ENCODE data around the gene EPS15.
"Not testable (repeated sequence)": the region's sequence is repeated elsewhere in the genome, so short reads cannot be mapped to it uniquely, and the experiment has no call there.

Gene EPS15

GRCh38 chr1:51415963-51416362 is 103.1 kb downstream of the EPS15 start:
- no peak overlapping the region for H2AFZ ChIP-seq (ENCODE audit: low read depth, low read length, severe bottlenecking)
- no peak overlapping the region for H3K9ac ChIP-seq (ENCODE audit: low read length)
- peaks cover 16% of the 10 kb centered on the region; the same call in 1 of the 2 replicates for H3K36me3 ChIP-seq (ENCODE audit: low read length)
- H3K79me2 ChIP-seq (ENCODE audit: insufficient read depth, low read length): no peaks in the 10 kb centered on the region
- H4K20me1 ChIP-seq (ENCODE audit: low read depth, low read length): no peaks in the 10 kb centered on the region
- no peak overlapping the region for H3K27ac ChIP-seq (ENCODE audit: low read depth, low read length)
- no peak for TF ChIP-seq EZH2phosphoT487 (conservative IDR thresholded peaks at IDR 0.05; ENCODE audit: low read length)
- TF ChIP-seq CTCF (IDR thresholded peaks at IDR 0.05; ENCODE audit: insufficient read depth, low read length, poor library complexity, severe bottlenecking): no peak
- H3K4me2 ChIP-seq (ENCODE audit: low read depth, low read length, poor library complexity, severe bottlenecking): no peak overlapping the region
- no peaks in the 10 kb centered on the region for H3K9me3 ChIP-seq (ENCODE audit: insufficient read depth, low read length)
- no peak overlapping the region for H3K4me3 ChIP-seq (ENCODE audit: insufficient read depth, low read length, poor library complexity, severe bottlenecking)
- H3K9me2 ChIP-seq (replicated peaks; ENCODE audit: insufficient read depth, low read length): no peaks in the 10 kb centered on the region
- H3K27me3 ChIP-seq (ENCODE audit: low read length): no peaks in the 10 kb centered on the region
- H3F3A ChIP-seq (ENCODE audit: insufficient read depth): peaks cover 4% of the 10 kb centered on the region; the same call in 1 of the 2 replicates

- Histone ChIP-seq H3K79me2 (ENCODE audit: insufficient read depth, low read length) (no peaks in the 10 kb centered on the region), H2AFZ (ENCODE audit: low read depth, low read length, severe bottlenecking) (no peak overlapping the region)
- TF ChIP-seq CTCF (IDR thresholded peaks at IDR 0.05; ENCODE audit: insufficient read depth, low read length, poor library complexity, severe bottlenecking) (no peak), EZH2phosphoT487 (conservative IDR thresholded peaks at IDR 0.05; ENCODE audit: low read length) (no peak)
These were observed 104.3 kb downstream of the EPS15 start for GRCh38 chr1:51414811-51415210.

GRCh38 chr1:51411820-51412219 is 107.2 kb downstream of the EPS15 start:
- H3F3A ChIP-seq (ENCODE audit: insufficient read depth); H3K27me3 ChIP-seq (ENCODE audit: low read length); H3K79me2 ChIP-seq (ENCODE audit: insufficient read depth, low read length); H3K9me3 ChIP-seq (ENCODE audit: insufficient read depth, low read length); H4K20me1 ChIP-seq (ENCODE audit: low read depth, low read length); H3K27ac ChIP-seq (ENCODE audit: low read depth, low read length); H3K4me2 ChIP-seq (ENCODE audit: low read depth, low read length, poor library complexity, severe bottlenecking); H3K4me3 ChIP-seq (ENCODE audit: insufficient read depth, low read length, poor library complexity, severe bottlenecking); H3K36me3 ChIP-seq (ENCODE audit: low read length); H3K9ac ChIP-seq (ENCODE audit: low read length); H2AFZ ChIP-seq (ENCODE audit: low read depth, low read length, severe bottlenecking); H3K9me2 ChIP-seq (replicated peaks; ENCODE audit: insufficient read depth, low read length): not testable (repeated sequence)

More at GRCh38 chr1:51414811-51415210, 104.3 kb downstream of the EPS15 start:
- no peak overlapping the region for H3K9ac ChIP-seq (ENCODE audit: low read length)
- H3K9me3 ChIP-seq (ENCODE audit: insufficient read depth, low read length): no peaks in the 10 kb centered on the region
- H3K4me3 ChIP-seq (ENCODE audit: insufficient read depth, low read length, poor library complexity, severe bottlenecking): no peak overlapping the region
- H3K9me2 ChIP-seq (replicated peaks; ENCODE audit: insufficient read depth, low read length): no peaks in the 10 kb centered on the region
- no peaks in the 10 kb centered on the region; the same call in 1 of the 2 replicates for H3F3A ChIP-seq (ENCODE audit: insufficient read depth)
- H3K27me3 ChIP-seq (ENCODE audit: low read length): no peaks in the 10 kb centered on the region
- no peak overlapping the region for H3K4me2 ChIP-seq (ENCODE audit: low read depth, low read length, poor library complexity, severe bottlenecking)
- 0 out of 2 replicates have a peak, but pooled peaks cover 6% of the 10 kb centered on the region for H3K36me3 ChIP-seq (ENCODE audit: low read length)
- H4K20me1 ChIP-seq (ENCODE audit: low read depth, low read length): no peaks in the 10 kb centered on the region
- no peak overlapping the region for H3K27ac ChIP-seq (ENCODE audit: low read depth, low read length)

- Histone ChIP-seq H3K4me2 (ENCODE audit: low read depth, low read length, poor library complexity, severe bottlenecking) (no peak overlapping the region), H2AFZ (ENCODE audit: low read depth, low read length, severe bottlenecking) (no peak overlapping the region), H3K79me2 (ENCODE audit: insufficient read depth, low read length) (no peaks in the 10 kb centered on the region), H4K20me1 (ENCODE audit: low read depth, low read length) (no peaks in the 10 kb centered on the region), H3K27me3 (ENCODE audit: low read length) (no peaks in the 10 kb centered on the region), H3K9ac (ENCODE audit: low read length) (no peak overlapping the region), H3K9me3 (ENCODE audit: insufficient read depth, low read length) (no peaks in the 10 kb centered on the region), H3K27ac (ENCODE audit: low read depth, low read length) (no peak overlapping the region), H3F3A (ENCODE audit: insufficient read depth) (no peaks in the 10 kb centered on the region; the same call in 1 of the 2 replicates), H3K4me3 (ENCODE audit: insufficient read depth, low read length, poor library complexity, severe bottlenecking) (no peak overlapping the region), H3K9me2 (replicated peaks; ENCODE audit: insufficient read depth, low read length) (no peaks in the 10 kb centered on the region), H3K36me3 (ENCODE audit: low read length) (peaks cover 9% of the 10 kb centered on the region)
- TF ChIP-seq EZH2phosphoT487 (conservative IDR thresholded peaks at IDR 0.05; ENCODE audit: low read length) (no peak), CTCF (IDR thresholded peaks at IDR 0.05; ENCODE audit: insufficient read depth, low read length, poor library complexity, severe bottlenecking) (no peak)
These were observed 108.3 kb downstream of the EPS15 start for GRCh38 chr1:51410568-51411460.

DNA sequence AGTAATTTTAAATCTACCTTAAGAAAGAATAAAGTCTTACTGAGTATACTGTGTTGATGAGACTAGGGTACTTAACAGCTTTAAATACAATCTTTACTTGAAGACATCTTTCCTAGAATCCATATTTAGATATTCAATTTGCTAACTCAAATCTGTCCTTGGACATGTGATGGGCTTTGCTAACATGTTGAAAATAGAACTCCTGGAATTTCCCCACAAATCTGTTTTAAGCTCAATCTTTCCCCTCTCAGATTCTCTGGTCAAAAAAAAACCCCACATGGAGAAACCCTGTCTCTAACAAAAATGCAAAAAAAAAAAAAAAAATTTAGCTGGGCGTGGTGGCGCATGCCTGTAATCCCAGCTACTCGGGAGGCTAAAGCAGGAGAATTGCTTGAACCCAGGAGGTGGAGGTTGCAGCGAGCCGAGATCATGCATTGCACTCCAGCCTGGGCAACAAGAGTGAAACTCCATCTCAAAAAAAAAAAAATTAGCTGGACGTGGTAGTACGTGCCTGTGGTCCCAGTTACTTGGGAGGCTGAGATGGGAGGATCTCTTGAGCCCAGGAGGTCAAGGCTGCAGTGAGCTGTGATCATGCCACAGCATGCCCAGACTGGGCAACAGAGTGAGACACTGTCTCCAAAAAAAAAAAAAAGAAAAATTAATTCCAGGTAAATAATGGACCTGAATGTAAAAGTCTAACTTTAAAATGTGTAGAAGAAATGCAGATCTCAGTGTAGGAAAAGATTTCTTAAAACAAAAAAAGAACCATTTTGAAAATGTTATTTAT is 109.1 kb downstream of the EPS15 start:
- H3F3A ChIP-seq (ENCODE audit: insufficient read depth); H3K4me2 ChIP-seq (ENCODE audit: low read depth, low read length, poor library complexity, severe bottlenecking); H3K9me2 ChIP-seq (replicated peaks; ENCODE audit: insufficient read depth, low read length); H3K4me3 ChIP-seq (ENCODE audit: insufficient read depth, low read length, poor library complexity, severe bottlenecking); H3K36me3 ChIP-seq (ENCODE audit: low read length); H3K27me3 ChIP-seq (ENCODE audit: low read length); H3K79me2 ChIP-seq (ENCODE audit: insufficient read depth, low read length); H2AFZ ChIP-seq (ENCODE audit: low read depth, low read length, severe bottlenecking); H3K27ac ChIP-seq (ENCODE audit: low read depth, low read length); H4K20me1 ChIP-seq (ENCODE audit: low read depth, low read length); H3K9ac ChIP-seq (ENCODE audit: low read length); H3K9me3 ChIP-seq (ENCODE audit: insufficient read depth, low read length): not testable (repeated sequence)
